GM18499 (cell line): ENCODE results near the gene C13orf46.

Experiments used
- ATAC-seq: cut with Tn5 transposase; IDR thresholded peaks from one replicate; pipeline ENCODE4 v1.9.1; 2021; ENCODE audit warnings: moderate number of reproducible peaks; ENCODE audit not compliant: insufficient read depth, unreplicated experiment

C13orf46 gene

GRCh38 chr13:113960276-113960948, 13.5 kb downstream of the C13orf46 start:
- ATAC-seq: no peak

- ATAC-seq: no peak
Observed at GRCh38 chr13:113959198-113959597, 14.7 kb downstream of the C13orf46 start.

GRCh38 chr13:113958373-113958772, 15.5 kb downstream of the C13orf46 start:
- ATAC-seq: no peak

- ATAC-seq: no peak
Observed at GRCh38 chr13:113956571-113956970, 17.3 kb downstream of the C13orf46 start.

- ATAC-seq: no peak
Observed at GRCh38 chr13:113955691-113956090, 18.2 kb downstream of the C13orf46 start.

- ATAC-seq: no peak
Observed at GRCh38 chr13:113955235-113955634, 18.6 kb downstream of the C13orf46 start.

GRCh38 chr13:113954046-113954835, 19.6 kb downstream of the C13orf46 start:
- no peak for ATAC-seq

GRCh38 chr13:113953561-113953960, 20.3 kb downstream of the C13orf46 start:
- ATAC-seq: no peak

- ATAC-seq: no peak
Observed at GRCh38 chr13:113952983-113953520, 20.8 kb downstream of the C13orf46 start.

GRCh38 chr13:113952151-113952982, 21.5 kb downstream of the C13orf46 start:
- ATAC-seq: no peak

- ATAC-seq: no peak
Observed at GRCh38 chr13:113951246-113951999, 22.5 kb downstream of the C13orf46 start.

- no peak for ATAC-seq
Observed at GRCh38 chr13:113950451-113951245, 23.2 kb downstream of the C13orf46 start.

GRCh38 chr13:113949546-113949945, 24.3 kb downstream of the C13orf46 start:
- no peak for ATAC-seq

GRCh38 chr13:113948034-113948742, 25.7 kb downstream of the C13orf46 start:
- ATAC-seq: no peak

- ATAC-seq: no peak
Observed at GRCh38 chr13:113947311-113948033, 26.4 kb downstream of the C13orf46 start.

GRCh38 chr13:113946409-113947181, 27.3 kb downstream of the C13orf46 start:
- ATAC-seq: no peak

GRCh38 chr13:113945857-113946408, 27.9 kb downstream of the C13orf46 start:
- no peak for ATAC-seq
